Adrenal gland (tissue), 12 donors: Measurements from ENCODE around the gene GABRB3. TPM values are rescaled to one million over a fixed set of nuclear protein-coding genes. Genes with fewer than 3 reads are reported as not detected.

Experiments used
- DNase-seq, 7 donors: peaks; one replicate each; pipeline ENCODE4 v3.0.0-alpha.2; 2019 to 2020
- H3K27ac ChIP-seq, 5 donors: fragments of 200-600 bp; sonication (generic) in 4 of 5; 1 replicate in 3 of 5; 2 replicates in 2 of 5; pipeline versions ENCODE4 v1.5.1 to v1.8.0; 2016 to 2020; ENCODE audit warnings: mild to moderate bottlenecking in 1 of 5
- H3K27me3 ChIP-seq: fragments of 200-600 bp; 2 replicates; pipeline ENCODE4 v1.8.0; 2021
- H3K36me3 ChIP-seq, 2 donors: fragments of 200-600 bp; replicated peaks in 1 of 2; 1 replicate in 1 of 2; 2 replicates in 1 of 2; pipeline versions ENCODE4 v1.5.1 to v1.8.0; 2018 to 2022
- H3K4me1 ChIP-seq, 2 donors: fragments of 200-600 bp; replicated peaks in 1 of 2; 1 replicate in 1 of 2; 2 replicates in 1 of 2; pipeline versions ENCODE4 v1.5.1 to v1.8.0; 2018 to 2021
- H3K4me3 ChIP-seq, 4 donors: fragments of 200-600 bp; sonication (generic) in 3 of 4; one replicate each; pipeline ENCODE4 v1.5.1; 2016 to 2018
- H3K9me3 ChIP-seq, 3 donors: fragments of 200-600 bp; sonication (generic) in 1 of 3; replicated peaks in 1 of 3; 1 replicate in 2 of 3; 2 replicates in 1 of 3; pipeline versions ENCODE4 v1.5.1 to v1.8.0; 2016 to 2021
- CTCF ChIP-seq, 6 experiments: fragments of 450-650 bp in 4 of 6; fragments of 200-600 bp in 2 of 6; sonication (generic) in 1 of 6; IDR thresholded peaks; 1 replicate in 5 of 6; 2 replicates in 1 of 6; pipeline versions ENCODE4 v1.5.1 to v1.8.0; 2016 to 2021; ENCODE audit warnings: antibody characterized with exemption in 6 of 6, mild to moderate bottlenecking in 2 of 6, moderate library complexity in 1 of 6
- POLR2A ChIP-seq, 2 donors: fragments of 450-650 bp; IDR thresholded peaks; one replicate each; pipeline ENCODE4 v1.6.1; 2017; ENCODE audit warnings: antibody characterized with exemption in 2 of 2, mild to moderate bottlenecking in 2 of 2, moderate library complexity in 1 of 2
- WGBS, 4 donors: extraction: QIAGEN DNeasy Blood & Tissue Kit in 2 of 4; methylation state at CpG; one replicate each; pipeline versions ENCODE4 v1.1.5 to v1.1.7; 2013 to 2017; 5-methylcytosine and 5-hydroxymethylcytosine counted together
- intact Hi-C, 2 donors: fragments of 100-400 bp; cut with DNase I; formaldehyde crosslinking; loops; one replicate each; pipeline versions ENCODE4 v1.14.1 to v1.15.0; 2022 to 2023
- polyA plus RNA-seq, 3 donors: library from polyadenylated mRNA; stranded (reverse); fragments of 200-250 nt in 2 of 3; fragments of 350-450 nt in 1 of 3; fragmentation: Illumina TruSeq in 1 of 3; extraction: RNeasy Lipid Tissue Mini Kit (QIAGEN cat#74804) in 1 of 3; gene quantifications; one replicate each; pipeline ENCODE4 v1.2.3, GENCODE V29; 2013 to 2014
- total RNA-seq, 9 donors: library from RNA; depleted of rRNA in 4 of 9; stranded (reverse); fragments of >200 nt in 4 of 9; fragments of 120-200 nt in 1 of 9; fragmentation: NEBNext Ultra II Directional in 1 of 9; extraction: Animal tissue kit (Norgen Biotek cat#: 25700) in 1 of 9; gene quantifications; one replicate each; pipeline versions ENCODE4 v1.1.0 to v1.2.4, GENCODE V29; 2013 to 2023
- donor health status: healthy with polysubstance abuse.
- donor health status: Bipolar disorder and iron deficiency.
- donor health status: DM: yes; HTN: yes; CAD: no.
- donor health status: DM: no; HTN: no; CAD: no.
- donor health status: DM: no; HTN: no; CAD: no.
- donor health status: DM: yes; HTN: yes; CAD: no.

The GABRB3 gene
- total and polyA plus RNA-seq, 12 donors, result 0.95 to 13.3 (median 2.8) TPM

- TF ChIP-seq POLR2A (IDR thresholded peaks at IDR 0.05) (no peak), CTCF (IDR thresholded peaks at IDR 0.05) (no peak)
- Histone ChIP-seq H3K27me3 (no peaks in the 10 kb centered on the region), H3K27ac (no peak overlapping the region), H3K4me1 (no peaks in the 10 kb centered on the region), H3K36me3 (no peaks in the 10 kb centered on the region), H3K4me3 (no peak overlapping the region), H3K9me3 (peaks cover 0 to 7% (median 6%) of the 10 kb centered on the region in 3 donors)
- intact Hi-C loops, result no loop called here
- DNase-seq, result no peak
- 32 to 43% (median 37%) methylated on average over 2 of the region's 2 CpGs for WGBS, 4 donors
Measured at GRCh38 chr15:26595611-26596010, 177.3 kb downstream of the GABRB3 start.

DNA sequence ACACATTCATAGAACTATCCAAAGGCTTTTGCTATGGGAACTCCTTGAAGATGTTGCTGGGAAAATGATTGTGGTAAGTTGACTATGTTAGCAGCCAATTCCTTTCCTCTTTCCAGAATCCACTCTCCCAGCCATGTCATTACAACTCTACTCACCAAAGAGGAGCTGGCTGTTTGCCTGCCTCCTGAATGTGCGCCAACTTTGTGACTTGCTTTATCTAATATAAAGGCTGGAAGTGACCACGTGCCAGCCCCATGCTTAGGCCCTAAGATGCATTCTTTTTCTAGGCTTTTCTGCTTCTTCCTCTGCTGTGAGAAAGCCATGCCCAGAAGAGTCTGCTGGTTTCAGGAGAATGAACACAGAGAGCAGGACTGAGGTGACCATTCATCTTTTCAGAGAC, 182.2 kb downstream of the GABRB3 start:
- H3K4me1 ChIP-seq, result no peaks in the 10 kb centered on the region
- H3K9me3 ChIP-seq, result no peaks in the 10 kb centered on the region
- no peaks in the 10 kb centered on the region for H3K27me3 ChIP-seq
- intact Hi-C loops, result no loop called here
- 66 to 71% (median 69%) methylated on average over 2 of the region's 2 CpGs for WGBS, 4 donors
- no peak for DNase-seq
- no peak overlapping the region for H3K4me3 ChIP-seq
- H3K36me3 ChIP-seq, result no peaks in the 10 kb centered on the region
- H3K27ac ChIP-seq, result no peak overlapping the region
- no peak for TF ChIP-seq CTCF (IDR thresholded peaks at IDR 0.05)

DNA sequence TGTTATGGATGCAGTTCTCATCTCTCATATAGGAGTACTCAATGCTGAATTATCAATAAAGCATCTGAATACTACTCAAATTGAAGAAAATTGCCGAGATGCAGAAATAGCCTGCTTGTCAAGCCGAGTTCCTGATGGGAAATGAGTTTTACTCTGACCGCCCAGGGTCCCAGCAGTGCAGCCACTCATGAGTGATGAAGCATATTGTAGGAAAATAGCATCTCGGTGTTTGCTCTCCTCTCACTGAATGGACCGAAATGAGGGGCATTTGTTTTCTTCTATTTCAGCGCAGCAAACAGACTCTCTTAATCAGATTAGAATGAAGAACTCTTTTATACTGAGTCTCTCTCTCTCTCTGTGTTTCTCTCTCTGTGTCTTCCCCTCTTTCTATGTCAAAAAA, 190.0 kb downstream of the GABRB3 start:
- no peak for DNase-seq
- H3K4me1 ChIP-seq, result no peaks in the 10 kb centered on the region
- 52 to 88% (median 81%) methylated on average over 6 of the region's 6 CpGs for WGBS, 4 donors
- H3K9me3 ChIP-seq, result no peaks in the 10 kb centered on the region
- H3K36me3 ChIP-seq, result no peaks in the 10 kb centered on the region
- TF ChIP-seq POLR2A (IDR thresholded peaks at IDR 0.05), result no peak
- no peak for TF ChIP-seq CTCF (IDR thresholded peaks at IDR 0.05)
- no peaks in the 10 kb centered on the region for H3K27me3 ChIP-seq
- H3K27ac ChIP-seq, result no peak overlapping the region
- no peak overlapping the region for H3K4me3 ChIP-seq
- intact Hi-C loops, result no loop called here

DNA sequence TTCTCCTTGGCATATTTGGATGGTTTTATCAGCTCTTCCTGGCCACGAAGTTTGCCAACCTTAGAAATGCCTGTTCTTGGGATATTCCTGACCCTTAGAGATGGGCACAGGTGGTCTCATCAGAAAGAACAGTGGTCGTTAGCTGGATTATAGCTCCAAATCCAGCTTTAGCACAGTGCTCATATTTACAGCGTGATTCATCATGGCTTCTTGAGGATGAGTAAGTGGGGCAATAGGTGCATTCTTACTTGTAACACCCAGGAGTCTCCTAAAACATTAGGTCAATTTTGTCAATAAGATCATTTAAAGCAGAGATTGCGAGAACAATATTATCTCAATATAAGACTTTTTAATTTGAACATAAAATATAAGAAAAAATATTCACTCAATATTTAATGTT, 191.9 kb downstream of the GABRB3 start:
- DNase-seq, result no peak
- no peak for TF ChIP-seq CTCF (IDR thresholded peaks at IDR 0.05)
- TF ChIP-seq POLR2A (IDR thresholded peaks at IDR 0.05), result no peak
- Histone ChIP-seq H3K36me3 (no peaks in the 10 kb centered on the region), H3K4me1 (no peaks in the 10 kb centered on the region), H3K4me3 (no peak overlapping the region), H3K27me3 (no peaks in the 10 kb centered on the region), H3K9me3 (no peaks in the 10 kb centered on the region), H3K27ac (no peak overlapping the region)
- 53 to 64% (median 58%) methylated on average over 3 to 4 of the region's 4 CpGs for WGBS, 4 donors
- intact Hi-C loops, result no loop called here
